Testis (tissue), 2 donors: ENCODE results near the gene GALR2.

ENCODE experiments used
- POLR2A ChIP-seq: fragments of 450-650 bp; IDR thresholded peaks from one replicate; pipeline ENCODE4 v1.6.1; 2017; ENCODE audit warnings: antibody characterized with exemption, mild to moderate bottlenecking, moderate library complexity
- TF ChIP-seq, protein P1 (sequence below), 3 experiments: fragments of 450-650 bp in 2 of 3; fragments of 200-600 bp in 1 of 3; sonication (generic) in 1 of 3; IDR thresholded peaks; one replicate each; pipeline ENCODE4 v1.5.1; 2016 to 2019; ENCODE audit warnings: antibody characterized with exemption in 3 of 3, mild to moderate bottlenecking in 2 of 3, moderate library complexity in 1 of 3

DNA sequence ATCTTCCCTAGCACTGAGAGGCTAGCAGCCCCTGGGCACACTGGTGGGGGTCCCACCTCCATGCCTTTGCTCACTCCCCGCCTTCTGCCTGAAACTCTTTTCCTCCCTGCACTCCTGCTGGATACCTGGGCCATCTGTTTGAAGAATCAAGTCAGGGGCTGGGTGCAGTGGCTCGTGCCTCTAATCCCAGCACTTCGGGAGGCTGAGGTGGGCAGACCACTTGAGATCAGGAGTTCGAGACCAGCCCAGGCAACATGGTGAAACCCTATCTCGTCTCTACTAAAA, 50.8 kb downstream of the GALR2 start:
- TF ChIP-seq, protein P1, sequence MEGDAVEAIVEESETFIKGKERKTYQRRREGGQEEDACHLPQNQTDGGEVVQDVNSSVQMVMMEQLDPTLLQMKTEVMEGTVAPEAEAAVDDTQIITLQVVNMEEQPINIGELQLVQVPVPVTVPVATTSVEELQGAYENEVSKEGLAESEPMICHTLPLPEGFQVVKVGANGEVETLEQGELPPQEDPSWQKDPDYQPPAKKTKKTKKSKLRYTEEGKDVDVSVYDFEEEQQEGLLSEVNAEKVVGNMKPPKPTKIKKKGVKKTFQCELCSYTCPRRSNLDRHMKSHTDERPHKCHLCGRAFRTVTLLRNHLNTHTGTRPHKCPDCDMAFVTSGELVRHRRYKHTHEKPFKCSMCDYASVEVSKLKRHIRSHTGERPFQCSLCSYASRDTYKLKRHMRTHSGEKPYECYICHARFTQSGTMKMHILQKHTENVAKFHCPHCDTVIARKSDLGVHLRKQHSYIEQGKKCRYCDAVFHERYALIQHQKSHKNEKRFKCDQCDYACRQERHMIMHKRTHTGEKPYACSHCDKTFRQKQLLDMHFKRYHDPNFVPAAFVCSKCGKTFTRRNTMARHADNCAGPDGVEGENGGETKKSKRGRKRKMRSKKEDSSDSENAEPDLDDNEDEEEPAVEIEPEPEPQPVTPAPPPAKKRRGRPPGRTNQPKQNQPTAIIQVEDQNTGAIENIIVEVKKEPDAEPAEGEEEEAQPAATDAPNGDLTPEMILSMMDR (IDR thresholded peaks at IDR 0.05) = no peak
- no peak for TF ChIP-seq POLR2A
